Superior temporal gyrus (tissue), 1 donor: ENCODE results near the gene KRT33A.
"Not testable (repeated sequence)": the region's sequence is repeated elsewhere in the genome, so short reads cannot be mapped to it uniquely, and the experiment has no call there.

Source experiments
- DNase-seq: peaks from one replicate; pipeline ENCODE4 v3.0.0-alpha.2; 2016; ENCODE audit errors: extremely low spot score

The KRT33A gene

DNA sequence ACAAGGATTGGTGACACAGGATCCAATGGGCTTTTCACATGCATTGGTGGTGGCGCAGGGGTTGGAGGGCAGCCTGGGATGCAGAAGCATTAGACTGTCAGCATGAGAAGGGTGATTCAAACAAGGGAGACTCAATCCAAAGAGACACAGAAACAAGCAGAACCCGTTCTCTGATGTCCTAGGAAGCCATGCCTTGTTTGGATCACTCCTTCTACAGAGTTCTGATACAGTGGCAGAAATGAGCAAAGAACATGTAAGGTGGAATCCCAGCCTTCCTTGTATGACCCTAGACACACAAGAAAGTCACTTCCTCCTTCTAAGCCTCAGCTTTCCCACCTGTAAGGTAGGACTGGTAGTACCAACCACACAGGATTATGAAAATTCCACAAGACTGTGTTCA is 13.3 kb upstream of the KRT33A start:
- DNase-seq, result no peak

DNA sequence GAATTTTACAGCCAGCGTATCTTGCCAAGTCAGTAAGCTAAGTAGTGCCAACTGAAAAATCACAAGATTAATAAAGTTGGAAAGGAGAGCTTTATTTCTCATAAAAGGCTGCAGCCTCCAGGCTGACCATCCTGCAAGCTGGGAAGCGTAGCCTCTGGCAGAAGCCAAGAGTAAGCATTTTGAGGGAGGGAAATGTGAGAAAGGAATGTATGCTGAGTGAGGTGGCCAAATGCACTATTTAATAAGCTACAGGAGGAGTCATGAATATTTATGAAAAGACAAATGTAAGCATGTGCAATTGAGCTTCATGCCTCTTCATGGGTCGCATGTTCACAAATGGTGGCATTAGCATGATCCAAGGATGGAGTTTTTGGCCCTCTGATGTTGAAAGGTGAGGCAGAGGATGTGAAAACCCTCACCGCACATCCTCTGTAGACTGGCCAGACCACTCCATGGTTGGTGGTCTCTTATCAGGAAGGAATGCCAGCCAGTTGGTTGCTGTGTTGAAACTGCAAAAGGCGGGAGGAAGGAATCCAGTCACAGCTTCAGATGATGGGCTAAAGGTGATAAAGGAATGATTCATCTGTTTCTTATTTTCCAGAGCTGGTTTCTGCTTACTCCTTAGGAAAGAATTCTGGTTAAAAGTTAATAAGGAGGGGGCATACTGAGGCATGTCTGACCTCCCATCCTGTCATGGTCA is 9.8 kb upstream of the KRT33A start:
- no peak for DNase-seq

DNA sequence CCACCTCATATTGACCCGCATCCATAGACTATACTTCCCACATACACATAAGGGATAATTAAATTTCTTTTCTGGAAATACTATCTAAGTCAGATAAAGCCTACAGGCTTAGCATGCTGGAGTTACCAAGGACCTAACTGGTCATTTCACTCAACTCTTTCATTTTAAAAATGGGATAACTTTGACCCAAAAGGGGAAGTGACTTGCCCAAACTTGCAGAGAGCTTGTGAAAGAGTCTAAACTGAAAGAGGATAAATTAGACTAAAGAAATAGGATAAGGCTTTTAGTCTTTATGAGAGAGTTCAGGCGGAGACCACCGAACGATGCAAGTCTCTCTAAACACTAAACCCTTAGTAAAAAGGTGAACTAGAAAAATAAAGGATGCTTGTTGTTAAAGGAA is 3.9 kb upstream of the KRT33A start:
- no peak for DNase-seq

DNA sequence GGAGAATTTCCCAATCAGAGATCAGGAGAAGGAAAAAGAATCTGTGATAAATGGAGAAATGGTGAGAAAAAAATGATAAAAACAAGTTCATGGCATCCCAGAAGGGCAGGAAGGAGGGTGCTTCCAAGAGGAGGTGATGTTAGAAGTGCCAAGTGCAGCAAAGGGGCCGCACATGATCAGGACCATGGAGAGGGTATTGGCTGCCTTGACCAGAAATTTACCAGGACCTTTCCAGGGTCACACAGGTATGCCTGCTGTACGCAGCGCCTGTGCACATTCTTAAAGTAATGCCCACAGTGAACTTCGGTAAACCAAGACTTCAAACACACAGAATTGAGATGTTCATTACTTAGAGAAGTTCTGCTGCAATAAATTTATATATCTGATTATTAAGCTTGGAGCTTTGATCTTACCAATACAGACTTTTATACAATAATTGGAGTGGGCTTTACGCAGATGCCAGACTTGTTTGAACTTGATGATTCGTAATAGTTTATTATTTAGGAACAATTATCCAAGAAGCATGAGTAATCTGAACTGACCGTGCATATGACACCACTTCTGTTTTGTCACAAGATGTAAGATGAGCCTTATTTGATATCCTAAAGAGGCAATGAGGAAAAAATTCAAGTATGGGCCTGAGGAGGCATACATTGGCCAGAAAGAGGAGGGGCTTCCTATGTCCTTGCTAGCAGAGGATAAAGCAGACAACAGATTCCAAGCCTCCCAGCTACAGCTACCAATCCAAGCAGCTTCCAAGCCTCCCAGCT is 2.2 kb upstream of the KRT33A start:
- no peak for DNase-seq

DNA sequence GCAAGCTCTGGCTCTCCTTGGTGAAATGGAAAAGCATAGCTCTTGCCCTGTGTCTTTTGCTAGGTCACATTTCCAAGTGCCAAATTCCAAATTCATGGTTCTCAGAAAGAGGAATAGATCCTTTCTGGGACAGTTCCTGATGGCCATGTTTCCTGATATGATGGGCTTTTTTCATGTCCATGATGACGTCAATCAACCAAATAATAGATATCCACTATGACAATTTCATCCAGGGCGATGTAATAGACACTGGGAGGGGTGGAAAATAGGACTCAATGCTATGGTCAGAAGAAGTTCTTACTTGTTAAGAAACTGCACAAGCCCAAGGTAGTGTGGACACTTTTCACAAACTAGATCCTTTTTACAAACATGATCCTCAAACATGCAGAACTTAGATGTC is 549 bp upstream of the KRT33A start:
- DNase-seq, result no peak

DNA sequence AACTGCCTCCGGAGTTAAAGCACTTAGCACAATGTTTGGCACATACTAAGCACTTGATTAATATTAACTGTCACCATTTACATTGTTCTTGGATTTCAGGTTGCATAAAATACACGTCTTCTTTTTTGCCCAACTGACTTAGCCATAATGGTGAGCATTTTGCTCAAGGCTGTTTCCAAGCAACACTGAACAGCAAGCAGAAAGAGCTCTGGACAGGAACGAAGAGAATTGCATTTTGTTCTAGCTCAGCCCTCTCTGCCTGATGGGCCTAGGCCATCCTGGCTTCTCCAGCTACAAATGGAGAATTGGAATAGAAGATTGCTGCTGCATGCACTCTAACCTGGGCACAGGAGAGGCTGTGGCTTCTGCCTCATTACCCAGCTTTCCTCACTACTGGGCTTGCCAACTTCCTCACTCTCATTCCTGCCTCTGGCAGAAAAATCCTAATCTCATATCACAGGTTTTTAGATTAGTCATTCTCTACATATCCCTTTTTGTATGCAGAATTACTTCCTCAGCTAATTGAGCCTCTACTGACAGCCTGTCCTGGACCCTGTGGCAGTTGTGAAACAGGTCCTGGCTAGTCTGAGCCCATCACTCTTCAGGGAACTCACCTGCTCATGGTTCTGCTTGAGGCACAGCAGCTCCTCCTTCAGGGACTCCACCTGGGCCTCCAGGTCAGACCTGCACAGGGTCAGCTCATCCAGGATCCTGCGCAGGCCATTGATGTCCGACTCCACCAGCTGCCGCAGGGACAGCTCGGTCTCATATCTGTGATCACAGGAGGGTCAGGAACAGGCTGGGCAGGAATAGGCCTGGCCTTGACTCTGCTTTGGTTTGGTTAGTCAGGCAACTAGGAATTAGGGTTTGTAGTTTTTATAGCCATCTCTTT is 2.5 kb downstream of the KRT33A start:
- peak; percentile 11 for DNase-seq

DNA sequence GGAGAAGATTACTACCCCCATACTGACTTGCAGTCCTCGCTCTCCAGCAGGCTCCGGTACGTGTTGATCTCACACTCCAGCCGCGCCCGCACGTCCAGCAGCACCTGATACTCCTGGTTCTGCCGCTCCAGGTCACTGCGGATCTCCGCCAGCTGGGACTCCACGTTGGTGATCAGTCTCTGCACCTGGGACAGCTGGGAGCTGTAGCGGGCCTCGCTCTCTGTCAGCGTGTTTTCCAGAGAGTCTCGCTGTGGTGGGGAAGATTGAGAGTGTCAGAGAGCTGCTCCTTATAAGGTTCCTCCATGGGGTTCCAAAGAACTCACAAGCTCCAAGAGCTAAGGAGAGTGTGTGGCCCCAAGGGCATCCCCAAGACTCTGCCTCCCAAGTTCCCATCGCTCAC is 4.2 kb downstream of the KRT33A start:
- not testable (repeated sequence) for DNase-seq

DNA sequence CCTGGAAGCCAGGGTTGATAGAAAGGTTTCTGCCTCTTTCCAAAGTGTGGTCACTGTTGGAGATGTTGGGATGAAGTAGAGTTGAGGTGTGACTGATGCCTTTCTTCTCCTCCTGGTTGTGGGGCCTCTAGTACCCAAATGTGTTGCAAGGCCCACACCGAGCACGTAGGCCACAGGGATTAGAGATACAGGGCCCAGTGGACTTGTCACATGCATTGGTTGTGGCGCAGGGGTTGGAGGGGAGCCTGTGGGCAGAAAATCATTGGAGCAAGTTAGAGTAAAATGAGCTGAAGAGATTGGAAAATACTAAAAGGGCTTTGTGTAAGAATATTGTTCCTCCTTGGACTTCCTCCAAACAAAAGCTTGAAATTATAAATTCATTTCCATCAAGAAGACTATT is 4.6 kb downstream of the KRT33A start:
- no peak for DNase-seq

DNA sequence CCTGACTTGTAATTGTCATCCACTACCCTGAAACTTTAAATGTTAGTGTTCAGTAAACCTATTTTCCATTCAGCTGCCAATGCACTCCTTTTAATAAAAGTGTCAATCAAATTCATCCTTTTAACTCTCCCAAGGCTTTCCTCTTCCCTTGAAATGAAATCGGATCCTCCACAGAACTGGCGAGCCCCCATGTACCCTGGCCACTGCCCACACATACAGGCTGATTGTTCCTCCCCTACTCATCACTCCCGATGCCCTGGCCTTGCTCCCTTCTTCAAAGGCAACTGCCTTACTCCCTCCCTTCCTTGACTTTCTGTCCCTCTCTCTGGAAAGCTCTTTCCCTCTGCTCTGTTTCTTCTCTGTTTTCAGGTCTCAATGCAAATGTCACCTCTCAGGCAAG is 7.6 kb downstream of the KRT33A start:
- no peak for DNase-seq

DNA sequence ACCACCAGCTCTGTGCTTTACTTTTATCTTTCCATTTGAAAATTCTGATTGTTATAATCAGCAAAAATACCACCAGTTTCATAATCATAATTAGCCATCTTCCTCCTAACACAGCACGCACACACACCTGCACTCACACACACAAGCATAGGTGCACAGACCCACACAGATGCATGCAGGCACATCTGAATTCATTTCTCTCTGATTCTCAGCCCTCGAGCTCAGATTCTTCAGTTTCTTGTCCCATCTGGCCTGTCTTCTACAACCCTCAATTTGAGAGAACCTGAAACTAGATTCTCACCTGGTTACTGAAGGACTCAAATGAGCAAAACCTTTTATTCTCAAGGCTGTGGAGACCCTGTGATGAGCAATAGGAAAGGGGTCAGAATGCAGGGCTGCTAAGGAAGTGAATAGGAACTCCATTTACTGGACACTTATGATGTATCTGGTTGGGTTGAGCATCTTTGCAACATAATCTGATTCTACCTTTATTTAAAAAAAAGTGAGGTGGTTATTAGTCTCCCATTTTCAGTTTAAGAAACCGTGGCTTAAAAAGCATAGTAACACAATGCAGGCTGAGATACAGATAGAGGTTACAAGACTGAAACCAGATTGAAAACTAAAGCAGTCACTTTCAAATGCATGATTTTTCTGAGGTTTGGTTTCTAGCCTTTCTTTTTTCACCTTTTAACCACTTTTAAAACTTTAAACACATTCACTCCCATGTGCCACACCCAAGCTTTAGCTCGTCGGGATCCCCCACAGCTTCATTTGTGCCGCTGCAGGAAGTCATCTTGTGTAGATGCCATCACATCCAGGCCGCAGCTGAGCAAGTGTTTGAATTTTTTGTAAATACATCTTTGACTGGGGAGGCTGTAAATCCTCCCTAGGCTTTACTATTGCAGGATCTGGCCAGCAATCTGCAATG is 9.4 kb downstream of the KRT33A start:
- DNase-seq, result no peak

DNA sequence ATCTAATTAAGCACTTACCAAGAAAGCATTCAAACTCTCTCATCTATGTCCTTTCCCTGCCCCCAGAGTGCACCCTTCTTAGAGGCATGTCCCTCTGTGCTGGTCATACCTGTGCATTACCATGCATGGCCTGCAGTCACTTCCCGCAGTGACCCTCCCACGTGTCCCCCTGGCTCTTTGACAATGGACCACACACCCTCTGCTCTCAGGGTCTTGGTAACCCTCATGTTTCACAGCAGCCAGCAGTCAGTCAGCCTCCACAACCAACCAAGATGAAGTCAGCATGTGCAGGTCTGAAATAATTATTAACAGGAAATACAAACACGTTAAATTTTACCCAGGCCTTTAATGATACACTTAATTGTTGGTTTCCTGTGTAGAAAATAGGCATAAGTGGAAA is 10.1 kb downstream of the KRT33A start:
- no peak for DNase-seq

DNA sequence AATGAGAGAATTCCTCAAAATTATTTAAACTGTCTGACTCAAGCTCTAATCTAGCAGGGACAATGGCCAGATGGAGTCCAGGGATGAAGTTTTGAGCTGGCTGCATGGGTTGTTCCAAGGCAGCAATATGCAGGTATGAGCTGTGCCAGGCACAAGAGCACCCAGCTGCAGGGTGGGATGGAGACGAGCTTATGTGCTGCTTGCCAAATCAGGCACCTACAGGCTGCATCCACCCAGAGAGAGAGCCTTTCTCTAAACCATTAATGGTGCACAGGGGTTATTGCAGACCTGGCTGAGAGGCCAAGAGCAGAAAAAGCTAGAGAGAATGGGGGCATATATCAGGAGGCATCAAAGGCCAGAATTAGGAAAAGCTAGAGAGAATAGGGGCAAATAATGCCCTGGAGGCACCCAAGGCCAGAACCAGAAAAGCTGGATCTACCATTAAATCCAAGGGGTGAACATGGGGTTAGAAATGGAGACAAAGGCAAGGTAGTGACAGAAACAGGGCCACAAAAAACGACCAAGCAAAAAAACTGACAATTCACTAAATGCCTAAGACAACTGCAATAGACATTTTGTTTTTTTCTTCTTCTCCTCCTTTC is 11.0 kb downstream of the KRT33A start:
- no peak for DNase-seq

DNA sequence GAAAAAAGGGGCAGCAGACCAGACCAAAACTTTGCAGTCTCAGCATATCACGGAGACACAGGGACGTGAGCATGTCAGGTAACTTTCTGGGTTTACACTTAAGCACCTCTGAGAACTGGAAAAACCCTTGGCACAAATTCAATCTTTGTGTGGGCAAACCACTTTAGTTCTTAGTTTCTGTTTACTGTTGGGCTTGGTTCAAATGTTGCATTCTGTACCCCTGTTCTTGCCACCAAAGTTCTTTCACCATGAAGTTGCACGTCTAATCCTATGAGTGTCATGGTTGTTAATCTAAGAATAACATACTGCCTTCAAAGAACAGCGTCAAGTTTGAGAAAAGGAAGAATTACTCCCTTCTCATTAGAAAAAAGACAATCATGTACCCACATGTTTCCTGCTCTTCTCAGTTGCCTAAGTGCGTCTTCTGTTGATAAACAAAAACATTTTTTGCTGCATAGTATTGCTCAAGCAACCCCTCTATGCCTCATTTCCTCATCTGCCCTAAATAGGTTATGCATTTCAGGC is 11.6 kb downstream of the KRT33A start:
- DNase-seq, result no peak

DNA sequence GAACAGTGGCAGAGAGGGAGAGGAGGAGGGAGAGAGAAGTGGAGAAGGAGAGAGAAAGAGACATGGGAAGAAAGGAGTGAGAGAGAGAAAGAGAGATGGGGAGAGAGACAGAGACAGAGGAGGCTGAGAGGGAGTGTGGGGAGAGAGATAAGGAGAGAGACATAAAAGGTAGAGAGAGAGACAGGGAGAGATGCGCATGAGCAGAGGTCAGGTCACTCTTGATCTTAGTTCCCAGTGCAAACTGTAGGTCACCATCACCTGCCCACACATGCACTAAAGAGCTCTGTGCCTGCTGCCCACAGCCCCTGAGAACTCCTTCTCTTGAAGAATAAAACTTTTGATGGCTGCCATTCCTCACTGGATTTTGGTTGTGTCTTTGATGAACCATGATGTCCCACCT is 14.9 kb downstream of the KRT33A start:
- no peak for DNase-seq

DNA sequence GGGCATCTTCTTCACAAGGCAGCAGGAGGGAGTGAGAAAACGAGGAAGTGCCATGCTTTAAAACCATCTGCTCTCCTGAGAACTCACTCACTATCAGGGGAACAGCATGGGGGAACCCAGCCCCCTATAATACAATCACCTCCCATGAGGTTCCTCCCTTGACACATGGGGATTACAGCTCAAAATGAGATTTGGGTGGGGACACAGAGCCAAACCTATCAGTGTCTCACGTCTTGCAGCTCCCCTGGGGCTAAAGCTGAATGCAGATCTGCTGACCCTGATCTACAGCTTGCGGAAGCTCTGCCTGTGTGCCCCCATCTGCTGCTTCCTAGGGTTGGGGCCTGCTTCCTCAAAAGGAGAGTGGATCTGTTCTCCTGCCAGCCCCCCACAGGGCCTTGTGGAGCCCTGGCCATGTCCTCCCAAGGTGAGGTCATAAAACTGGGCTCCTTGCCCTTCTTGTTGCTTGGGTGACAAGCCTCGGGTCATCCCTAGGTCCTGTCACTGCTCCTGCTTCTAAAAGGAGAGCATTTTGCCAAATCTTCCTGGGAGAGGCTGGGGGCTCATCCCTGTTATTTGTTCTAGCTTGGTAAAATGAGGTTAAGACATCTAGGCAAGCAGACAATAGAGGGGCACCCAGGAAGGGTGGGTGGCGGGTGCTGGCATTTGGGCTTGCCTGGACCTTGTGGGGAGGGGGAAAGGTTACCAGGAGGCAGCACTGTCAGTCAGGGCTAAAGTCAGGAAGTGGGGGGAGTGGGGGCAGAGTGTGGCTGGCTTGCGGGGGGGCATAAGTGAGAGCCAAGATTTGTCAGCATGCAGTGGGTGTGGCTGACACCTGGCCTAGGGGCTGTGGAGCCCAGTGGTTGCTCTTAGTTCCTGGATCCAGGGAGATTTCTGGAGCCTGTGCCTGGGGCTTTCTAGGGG is 16.0 kb downstream of the KRT33A start:
- no peak for DNase-seq

DNA sequence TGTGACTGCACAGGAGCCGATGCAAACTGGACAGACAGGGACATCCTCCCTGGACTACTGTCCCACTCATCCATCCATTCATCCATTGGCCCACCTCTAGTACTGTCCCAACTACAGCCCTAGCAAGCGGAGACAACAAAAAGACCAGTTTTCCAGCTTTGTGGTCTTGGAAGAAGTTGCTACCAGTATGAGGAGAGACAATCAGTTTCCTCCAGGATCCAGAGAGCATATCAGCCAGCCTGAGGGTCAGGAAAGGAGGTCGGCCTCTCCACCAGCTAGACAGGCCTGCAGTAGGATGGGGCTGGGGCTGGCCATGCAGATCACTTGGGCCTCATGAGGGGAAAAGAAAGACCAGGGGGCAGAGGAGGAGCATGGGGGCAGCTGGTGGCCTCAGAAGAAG is 16.8 kb downstream of the KRT33A start:
- DNase-seq, result no peak

DNA sequence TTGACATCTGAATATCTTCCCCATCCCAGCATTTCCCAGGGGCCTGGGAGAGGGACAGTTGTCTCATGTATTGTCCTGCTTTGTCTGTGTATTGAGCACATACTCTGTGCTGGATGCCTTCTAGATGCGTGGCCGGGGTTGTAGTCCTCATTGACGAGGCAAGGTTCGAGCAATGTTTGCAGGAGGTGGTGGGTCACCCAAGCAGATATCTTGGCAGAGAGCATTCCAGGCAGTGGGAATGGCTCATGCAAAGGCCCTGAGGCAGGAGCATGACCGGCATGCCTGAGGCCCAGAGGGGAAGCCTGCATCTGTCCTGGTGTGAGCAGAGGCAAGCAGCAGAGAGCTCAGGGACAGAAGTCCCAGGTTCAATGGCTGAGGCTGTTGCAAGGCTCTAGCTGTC is 17.5 kb downstream of the KRT33A start:
- DNase-seq, result no peak

DNA sequence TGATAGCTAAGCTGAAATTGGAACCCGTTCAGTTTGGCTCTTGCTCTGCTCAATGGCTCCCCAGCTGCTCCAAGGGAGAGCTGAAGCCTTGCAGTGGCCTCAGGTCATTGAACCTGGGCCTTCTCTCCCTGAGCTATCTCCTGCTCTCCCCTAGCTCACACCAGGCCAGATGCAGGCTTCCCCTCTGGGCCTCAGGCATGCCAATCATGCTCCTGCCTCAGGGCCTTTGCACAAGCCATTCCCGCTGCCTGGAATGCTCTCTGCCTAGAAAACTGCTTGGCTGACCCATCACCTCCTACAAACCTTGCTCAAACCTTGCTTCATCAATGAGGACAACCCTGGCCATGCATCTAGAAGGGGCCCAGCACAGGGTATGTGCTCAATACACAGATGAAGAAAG is 18.4 kb downstream of the KRT33A start:
- no peak for DNase-seq

DNA sequence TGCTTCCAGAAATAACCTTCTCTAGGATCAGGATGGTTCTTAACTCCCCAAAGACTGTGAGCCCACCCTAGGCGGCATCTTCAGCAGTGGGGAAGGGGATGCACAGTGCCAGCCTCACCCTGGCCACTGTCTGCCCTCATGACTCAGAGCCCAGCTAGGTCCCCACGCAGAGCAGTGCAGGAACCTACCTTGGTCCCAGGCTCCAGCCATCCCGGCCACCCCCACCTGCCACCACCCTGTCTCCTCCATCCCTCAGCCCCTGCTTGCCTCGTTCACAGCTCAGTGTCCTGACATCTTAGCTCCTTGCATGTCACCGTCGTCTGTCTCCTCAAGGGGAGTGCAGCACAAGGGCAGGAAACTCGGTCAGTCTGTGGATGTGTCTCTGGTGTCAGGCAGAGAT is 19.0 kb downstream of the KRT33A start:
- no peak for DNase-seq
